T1000 (cell line): Measurements from ENCODE around the gene ACSS2.
A peak's percentile ranks its signal among the peaks of the same experiment; 100 is the strongest.

ENCODE experiments used
- DNase-seq: peaks from one replicate; lab custom pipeline; 2025; ENCODE audit warnings: mixed read lengths; lab: John Stamatoyannopoulos, UW

Gene ACSS2

GRCh38 chr20:34915749-34916455 lies 39.5 kb downstream of the ACSS2 start:
- no peak for DNase-seq

DNA sequence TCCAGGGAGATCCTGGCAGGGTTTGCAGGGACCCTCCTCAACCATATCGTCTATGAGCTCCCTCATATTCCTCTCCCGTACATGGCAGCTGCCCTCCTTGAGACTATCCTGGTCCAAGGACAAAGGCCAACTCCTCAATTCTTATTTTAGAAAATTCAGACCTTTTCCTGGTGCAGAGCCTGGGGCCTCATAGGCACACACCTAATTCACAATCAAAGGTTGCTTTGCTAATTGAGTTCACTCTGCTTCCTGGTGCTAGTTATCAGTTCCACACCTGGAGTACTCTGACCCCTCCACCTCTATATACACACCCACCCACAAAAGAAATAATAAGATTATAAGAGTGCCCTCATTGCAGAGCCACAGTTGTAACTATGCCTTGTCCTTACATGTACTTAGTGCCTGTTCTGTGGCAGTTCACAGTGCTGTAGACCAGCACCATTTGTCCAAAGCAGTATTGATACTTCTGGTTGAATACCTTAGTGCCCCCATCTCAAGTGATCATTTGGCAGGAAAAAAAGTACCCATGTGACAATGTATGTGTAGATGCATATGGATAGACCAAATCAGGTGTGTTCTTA lies 40.5 kb downstream of the ACSS2 start:
- DNase-seq, result no peak

- no peak for DNase-seq
Observed at GRCh38 chr20:34920055-34920454, 43.6 kb downstream of the ACSS2 start.

GRCh38 chr20:34921436-34921835 lies 45.0 kb downstream of the ACSS2 start:
- no peak for DNase-seq

GRCh38 chr20:34922654-34923381 lies 46.4 kb downstream of the ACSS2 start:
- DNase-seq, result peak; percentile 28

GRCh38 chr20:34923414-34923813 lies 47.0 kb downstream of the ACSS2 start:
- DNase-seq, result no peak

DNA sequence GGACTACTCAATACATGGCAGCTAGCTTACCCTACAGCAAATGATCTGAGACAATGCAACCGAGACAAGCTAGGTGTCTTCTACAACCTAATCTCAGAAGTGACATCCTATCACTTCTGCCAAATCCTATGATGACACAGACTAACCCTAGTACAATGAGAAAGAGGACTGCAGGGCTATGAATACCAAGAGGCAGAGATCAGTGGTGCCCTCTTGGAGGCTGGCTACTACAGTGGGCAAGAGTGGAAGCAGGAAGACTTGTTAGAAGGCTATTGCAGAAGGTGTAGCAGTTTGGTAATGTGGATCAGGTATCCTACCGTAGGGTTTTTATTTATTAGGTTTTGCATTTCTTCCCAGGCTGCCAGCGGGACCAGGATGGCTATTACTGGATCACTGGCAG lies 48.9 kb downstream of the ACSS2 start:
- DNase-seq, result no peak

DNA sequence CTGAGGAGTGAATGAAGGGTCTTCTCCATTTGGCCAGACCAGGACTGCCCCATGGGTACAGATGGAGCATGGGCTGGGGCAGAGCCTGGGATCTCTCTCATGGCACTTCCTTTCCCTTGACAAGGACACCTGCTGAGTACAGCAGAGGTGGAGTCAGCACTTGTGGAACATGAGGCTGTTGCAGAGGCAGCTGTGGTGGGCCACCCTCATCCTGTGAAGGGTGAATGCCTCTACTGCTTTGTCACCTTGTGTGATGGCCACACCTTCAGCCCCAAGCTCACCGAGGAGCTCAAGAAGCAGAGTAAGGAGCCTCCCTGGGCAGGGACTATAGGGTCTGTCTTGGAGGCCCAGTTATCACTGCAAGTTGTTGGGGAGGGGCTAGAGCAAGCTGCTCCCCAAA lies 49.6 kb downstream of the ACSS2 start:
- no peak for DNase-seq

GRCh38 chr20:34926581-34926980 lies 50.2 kb downstream of the ACSS2 start:
- no peak for DNase-seq

GRCh38 chr20:34927736-34928135 lies 51.3 kb downstream of the ACSS2 start:
- DNase-seq, result peak; percentile 13

DNA sequence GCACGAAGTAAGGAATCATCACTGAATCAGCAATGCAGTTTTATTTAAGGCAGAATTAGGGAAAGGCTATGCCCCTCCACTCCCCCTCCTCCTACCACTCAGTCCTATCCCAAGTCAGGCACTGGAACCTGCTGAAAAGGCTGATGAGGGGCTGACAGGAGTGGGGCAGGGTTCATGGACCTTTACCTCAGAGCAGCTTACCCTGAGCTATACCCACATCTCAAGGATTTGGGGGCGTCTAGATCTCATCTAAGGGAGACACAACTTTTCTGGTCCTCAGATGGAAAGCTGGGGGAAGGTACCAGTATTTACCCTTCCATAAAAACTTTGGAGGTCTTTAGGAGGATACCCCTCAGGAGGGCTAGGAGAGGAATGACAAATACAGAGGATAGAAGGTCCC lies 52.0 kb downstream of the ACSS2 start:
- DNase-seq, result no peak

DNA sequence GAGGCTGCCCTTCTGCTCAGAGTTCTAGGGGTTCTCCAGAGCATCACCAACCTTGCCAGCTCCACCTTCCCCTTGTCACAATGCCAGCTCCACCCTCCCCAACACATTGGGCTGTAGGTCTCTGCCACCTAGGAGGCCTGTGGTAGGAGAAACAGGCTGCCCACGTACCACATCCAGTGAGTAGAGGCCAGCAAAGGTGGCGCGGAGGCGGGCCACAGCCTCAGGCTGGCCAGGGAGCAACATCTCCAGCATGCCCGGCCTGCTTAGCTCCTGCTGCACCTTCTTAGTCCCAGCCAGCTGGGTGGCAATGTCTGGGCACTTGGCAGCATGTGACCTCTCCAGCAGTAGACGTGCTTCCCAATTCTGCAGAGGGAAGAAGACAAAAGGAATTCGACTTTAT lies 55.4 kb downstream of the ACSS2 start:
- DNase-seq, result no peak

GRCh38 chr20:34938466-34939163 lies 62.2 kb downstream of the ACSS2 start:
- no peak for DNase-seq

DNA sequence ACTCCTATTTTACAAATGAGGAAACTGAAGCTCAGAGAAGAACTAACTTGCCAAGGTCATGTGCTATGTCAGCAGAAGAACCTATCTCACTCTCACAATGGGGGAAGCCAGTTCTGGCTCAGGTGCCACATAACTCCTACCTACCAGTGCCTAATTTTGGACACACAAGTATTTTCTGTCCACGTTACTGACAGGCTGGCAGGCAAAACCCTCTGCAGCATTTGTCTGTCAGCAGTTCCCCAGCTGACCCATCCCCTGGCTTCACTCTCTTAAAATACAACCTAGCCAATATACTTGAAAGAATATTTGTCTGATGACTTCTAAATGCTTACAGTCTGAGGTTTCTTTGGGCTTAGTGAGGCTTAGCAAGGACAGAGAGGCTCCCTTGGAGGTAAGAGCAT lies 63.7 kb downstream of the ACSS2 start:
- no peak for DNase-seq

GRCh38 chr20:34941226-34941625 lies 64.8 kb downstream of the ACSS2 start:
- DNase-seq, result no peak

DNA sequence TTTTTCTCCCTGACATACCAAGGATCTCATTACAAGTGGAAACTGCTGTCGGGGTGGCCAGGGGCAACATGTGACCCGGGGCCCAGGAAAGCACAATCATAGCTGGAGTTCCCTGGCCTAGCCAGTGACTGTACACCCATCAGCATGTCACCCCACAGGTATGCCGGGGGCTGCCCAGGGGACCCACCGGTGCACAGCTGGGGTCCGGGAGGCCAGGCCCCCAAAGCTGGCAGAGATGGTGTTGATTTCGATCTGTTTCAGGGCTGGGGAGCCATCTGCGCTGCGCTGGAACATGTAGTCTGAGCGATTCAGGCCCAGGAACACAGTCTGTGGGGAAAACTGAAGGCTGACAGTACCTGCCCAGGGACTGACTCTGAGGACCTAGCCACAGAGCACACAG lies 65.9 kb downstream of the ACSS2 start:
- no peak for DNase-seq

DNA sequence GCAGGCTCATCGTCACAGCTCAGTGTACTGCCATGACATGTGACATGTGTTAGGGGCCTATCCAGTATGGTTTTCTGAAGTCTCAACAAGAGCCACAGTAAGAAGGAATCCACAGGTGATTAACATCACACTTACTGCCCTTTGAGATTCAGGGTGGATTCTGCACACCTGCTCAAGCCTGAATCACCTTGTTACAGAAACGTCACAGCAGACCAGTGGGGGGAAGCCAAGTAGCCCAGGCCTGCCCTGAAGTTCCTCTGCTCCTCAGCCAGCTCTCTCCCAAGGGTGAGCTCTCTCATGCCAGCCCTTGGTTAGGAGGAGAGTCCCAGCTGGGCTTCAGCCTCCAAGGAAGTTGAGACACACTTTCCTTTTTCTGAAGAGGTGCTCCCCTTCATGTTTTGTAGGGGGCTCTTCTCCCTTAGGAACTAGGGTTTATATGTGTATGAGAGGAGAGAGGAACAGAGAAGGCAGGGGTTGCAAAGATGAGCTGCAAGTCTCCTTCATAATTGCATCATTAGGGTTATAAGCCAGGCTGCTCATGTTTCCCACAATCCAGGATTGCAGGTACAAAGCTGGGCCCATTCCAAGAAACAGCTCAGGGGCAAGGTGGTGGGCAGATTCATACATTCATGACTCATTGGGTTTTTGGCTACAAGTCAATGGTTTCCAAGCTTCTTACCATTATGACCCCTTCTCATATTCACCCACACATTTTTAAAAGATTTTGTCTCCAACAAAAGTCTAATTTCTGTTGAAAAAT lies 67.6 kb downstream of the ACSS2 start:
- DNase-seq, result no peak

- DNase-seq, result no peak
Observed at GRCh38 chr20:34945315-34946077, 69.1 kb downstream of the ACSS2 start.

DNA sequence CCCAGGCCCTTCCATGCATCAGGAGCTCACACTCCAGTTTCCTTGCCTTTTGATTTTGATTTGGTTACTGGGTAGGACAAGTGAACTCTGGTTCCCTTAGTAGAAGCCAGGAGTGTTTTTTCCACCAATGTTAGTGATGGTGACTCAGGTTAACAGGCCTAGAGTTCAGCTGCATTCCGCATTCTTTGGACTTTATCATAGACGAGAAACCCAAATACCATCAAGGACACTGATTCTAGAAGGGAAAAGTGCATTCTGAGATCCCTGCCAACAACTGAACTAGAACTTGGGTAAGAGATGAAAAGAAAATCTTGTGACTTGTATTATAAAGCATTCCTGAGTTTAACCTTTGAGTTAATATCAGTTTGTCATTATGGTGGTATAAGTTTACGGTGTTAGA lies 70.2 kb downstream of the ACSS2 start:
- DNase-seq, result no peak

GRCh38 chr20:34947336-34947735 lies 70.9 kb downstream of the ACSS2 start:
- DNase-seq, result no peak

GRCh38 chr20:34948030-34948429 lies 71.6 kb downstream of the ACSS2 start:
- no peak for DNase-seq
